AG08396 (cell line): ENCODE results near the gene USP12.

Source experiments
- DNase-seq: peaks from one replicate; pipeline ENCODE4 v3.0.0; 2012; ENCODE audit warnings: low spot score, mixed read lengths

Gene USP12

GRCh38 chr13:27035892-27036235 is 135.7 kb downstream of the USP12 start:
- DNase-seq = no peak

- DNase-seq = no peak
Observed at GRCh38 chr13:27034678-27035111, 136.9 kb downstream of the USP12 start.

- no peak for DNase-seq
Observed at GRCh38 chr13:27028683-27029480, 142.7 kb downstream of the USP12 start.

GRCh38 chr13:27027086-27027667 is 144.4 kb downstream of the USP12 start:
- DNase-seq = no peak

GRCh38 chr13:27026396-27026795 is 145.2 kb downstream of the USP12 start:
- DNase-seq = no peak

GRCh38 chr13:27024776-27025492 is 146.7 kb downstream of the USP12 start:
- DNase-seq = no peak

- no peak for DNase-seq
Observed at GRCh38 chr13:27024074-27024461, 147.5 kb downstream of the USP12 start.

GRCh38 chr13:27023385-27024073 is 148.1 kb downstream of the USP12 start:
- DNase-seq = no peak

- peak; percentile 68 for DNase-seq
Observed at GRCh38 chr13:27022571-27023311, 148.9 kb downstream of the USP12 start.

- no peak for DNase-seq
Observed at GRCh38 chr13:27020415-27020814, 151.2 kb downstream of the USP12 start.

- DNase-seq = no peak
Observed at GRCh38 chr13:27018882-27019281, 152.7 kb downstream of the USP12 start.

- DNase-seq = no peak
Observed at GRCh38 chr13:27018344-27018861, 153.2 kb downstream of the USP12 start.

- no peak for DNase-seq
Observed at GRCh38 chr13:27016875-27017274, 154.7 kb downstream of the USP12 start.
